C4-2B (cell line): ENCODE results near the gene CEP89.
"Not testable (repeated sequence)": the region's sequence is repeated elsewhere in the genome, so short reads cannot be mapped to it uniquely, and the experiment has no call there.

Experiments used
- H3K27ac ChIP-seq: fragments of 450-650 bp; 2 replicates; pipeline ENCODE4 v1.5.1; 2017
- ZFX ChIP-seq: fragments of 450-650 bp; IDR thresholded peaks from 2 replicates; pipeline ENCODE4 v1.6.1; 2017
- TF ChIP-seq, protein P1 (sequence below): fragments of 450-650 bp; conservative IDR thresholded peaks from 2 replicates; pipeline ENCODE4 v1.5.1; 2017; ENCODE audit warnings: mild to moderate bottlenecking

The CEP89 gene

DNA sequence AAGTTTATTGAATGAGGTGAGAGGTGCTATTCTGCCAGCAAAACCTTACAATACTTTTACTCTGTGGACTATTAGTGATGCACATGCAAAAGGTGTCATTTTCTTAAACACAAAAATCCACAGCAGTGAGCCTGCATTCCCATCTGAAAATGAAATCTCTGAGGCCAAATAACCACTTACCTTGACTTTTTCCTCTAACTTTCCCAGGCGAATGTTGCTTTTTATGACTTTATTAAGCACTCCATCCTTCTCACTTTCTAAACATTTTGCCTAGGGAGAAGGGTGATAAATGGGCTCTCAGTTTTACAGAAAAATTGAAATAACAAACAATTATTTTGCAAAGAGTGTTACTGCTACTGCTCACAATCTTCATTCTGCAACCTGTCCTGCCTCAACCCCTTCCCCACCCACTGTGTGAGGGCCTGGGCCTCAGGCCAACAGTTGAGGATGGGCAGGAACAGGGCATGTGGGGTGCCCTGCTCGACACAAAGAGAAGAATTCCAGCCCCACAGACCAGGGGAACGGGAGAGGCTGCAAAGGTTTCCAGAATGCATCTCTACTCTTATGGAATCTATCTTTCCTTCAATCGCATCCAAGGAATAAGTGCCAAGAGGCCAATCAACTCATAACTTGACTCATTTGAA, 84.1 kb downstream of the CEP89 start:
- no peak overlapping the region for H3K27ac ChIP-seq
- no peak for TF ChIP-seq ZFX
- TF ChIP-seq, protein P1, sequence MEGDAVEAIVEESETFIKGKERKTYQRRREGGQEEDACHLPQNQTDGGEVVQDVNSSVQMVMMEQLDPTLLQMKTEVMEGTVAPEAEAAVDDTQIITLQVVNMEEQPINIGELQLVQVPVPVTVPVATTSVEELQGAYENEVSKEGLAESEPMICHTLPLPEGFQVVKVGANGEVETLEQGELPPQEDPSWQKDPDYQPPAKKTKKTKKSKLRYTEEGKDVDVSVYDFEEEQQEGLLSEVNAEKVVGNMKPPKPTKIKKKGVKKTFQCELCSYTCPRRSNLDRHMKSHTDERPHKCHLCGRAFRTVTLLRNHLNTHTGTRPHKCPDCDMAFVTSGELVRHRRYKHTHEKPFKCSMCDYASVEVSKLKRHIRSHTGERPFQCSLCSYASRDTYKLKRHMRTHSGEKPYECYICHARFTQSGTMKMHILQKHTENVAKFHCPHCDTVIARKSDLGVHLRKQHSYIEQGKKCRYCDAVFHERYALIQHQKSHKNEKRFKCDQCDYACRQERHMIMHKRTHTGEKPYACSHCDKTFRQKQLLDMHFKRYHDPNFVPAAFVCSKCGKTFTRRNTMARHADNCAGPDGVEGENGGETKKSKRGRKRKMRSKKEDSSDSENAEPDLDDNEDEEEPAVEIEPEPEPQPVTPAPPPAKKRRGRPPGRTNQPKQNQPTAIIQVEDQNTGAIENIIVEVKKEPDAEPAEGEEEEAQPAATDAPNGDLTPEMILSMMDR: no peak

DNA sequence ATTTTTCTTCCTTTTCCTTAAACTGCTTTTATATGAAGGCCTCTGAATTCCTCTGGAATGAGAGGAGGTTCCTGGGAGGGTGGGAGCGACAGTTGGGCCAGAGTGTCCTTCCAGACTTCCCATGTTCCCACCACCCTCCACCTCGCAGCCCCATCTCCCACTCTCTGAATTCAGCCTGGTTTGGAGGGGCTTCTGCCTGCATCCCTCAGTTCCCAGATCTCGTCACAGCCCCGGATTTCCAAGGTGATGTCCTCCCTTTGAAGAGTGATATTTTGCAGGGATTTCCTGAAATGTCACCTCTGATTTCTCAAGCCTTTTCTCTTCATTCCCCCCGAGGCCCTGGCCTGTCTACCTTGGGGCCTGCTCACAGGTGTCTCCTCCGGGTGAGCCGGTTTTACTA, 85.5 kb downstream of the CEP89 start:
- TF ChIP-seq ZFX: no peak
- TF ChIP-seq, protein P1: no peak
- no peak overlapping the region for H3K27ac ChIP-seq

DNA sequence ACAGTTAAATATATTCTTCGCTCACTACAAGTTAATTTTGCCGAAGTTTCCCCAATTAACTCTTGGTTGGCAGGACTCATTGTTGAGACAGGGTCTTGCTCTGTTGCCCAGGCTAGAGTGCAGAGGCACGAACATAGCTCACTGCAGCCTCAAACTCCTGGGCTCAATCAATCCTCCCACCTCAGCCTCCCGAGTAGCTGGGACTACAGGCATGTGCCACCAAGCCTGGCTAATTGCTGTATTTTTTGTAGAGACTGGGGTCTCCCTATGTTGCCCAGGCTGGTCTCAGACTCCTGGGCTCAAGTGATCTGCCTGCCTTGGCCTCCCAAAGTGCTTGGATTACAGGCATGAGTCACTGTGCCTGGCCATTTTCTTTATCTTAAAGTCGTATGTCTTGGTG, 86.5 kb downstream of the CEP89 start:
- not testable (repeated sequence) for H3K27ac ChIP-seq

DNA sequence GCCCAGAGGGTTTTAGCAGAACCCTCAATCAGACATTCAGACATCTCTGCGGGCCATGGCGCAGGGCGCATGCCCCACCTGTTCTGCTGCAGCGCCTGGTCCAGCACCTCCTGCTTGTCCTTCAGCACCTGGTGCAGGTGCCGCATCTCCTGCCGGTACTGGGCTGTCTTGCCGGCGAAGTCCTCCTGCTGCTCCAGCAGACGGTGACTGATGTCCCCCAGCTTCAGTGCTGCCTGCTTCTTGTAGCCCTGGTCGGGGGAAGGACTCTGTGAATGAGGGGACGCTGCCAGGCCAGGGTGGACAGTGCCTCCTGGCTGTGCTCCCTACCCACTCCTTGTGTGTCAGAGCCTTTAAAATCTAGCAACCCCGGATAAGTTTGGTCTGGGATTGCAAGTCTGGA, 90.0 kb downstream of the CEP89 start:
- no peak overlapping the region for H3K27ac ChIP-seq
- no peak for TF ChIP-seq ZFX
- TF ChIP-seq, protein P1: no peak

DNA sequence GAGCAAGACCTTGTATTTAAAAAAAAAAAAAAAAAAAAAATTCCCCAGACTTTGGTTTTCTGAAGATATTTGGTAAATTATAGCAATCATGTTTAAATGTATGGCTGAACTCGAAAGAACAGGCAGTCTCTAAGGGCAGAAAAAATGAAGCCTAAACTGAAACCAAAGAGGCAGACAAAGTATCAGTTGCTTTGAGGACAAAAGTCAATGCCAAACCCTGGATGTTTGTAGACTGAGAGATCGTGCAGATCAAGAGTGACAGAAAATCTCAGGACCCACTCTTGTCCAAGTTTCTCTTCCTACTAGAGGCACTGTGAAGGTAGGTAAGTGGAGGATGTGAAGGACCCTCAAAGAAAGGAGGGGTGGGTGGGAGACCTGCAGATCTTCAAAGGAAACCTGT, 91.1 kb downstream of the CEP89 start:
- no peak for TF ChIP-seq ZFX
- TF ChIP-seq, protein P1: no peak
- H3K27ac ChIP-seq: no peak overlapping the region

DNA sequence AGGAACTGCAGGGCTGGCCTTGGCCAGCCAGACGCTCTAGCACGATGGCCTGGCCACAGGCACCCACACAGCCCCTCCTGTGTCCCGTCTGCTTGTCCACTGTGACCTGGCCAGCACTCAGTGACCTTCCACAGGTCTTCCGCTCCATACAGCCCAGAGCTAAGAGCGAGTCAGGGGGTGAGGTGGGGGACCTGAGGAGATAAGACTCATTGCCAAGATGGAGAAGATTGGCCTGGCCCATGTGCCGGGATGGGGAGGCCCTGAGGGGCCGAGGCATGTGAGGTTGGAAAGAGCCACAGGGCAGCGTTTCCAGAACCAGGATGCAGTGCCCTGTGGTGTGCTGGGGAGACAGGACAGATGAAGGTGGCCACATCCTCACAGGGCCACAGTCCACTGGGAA, 92.0 kb downstream of the CEP89 start:
- TF ChIP-seq, protein P1: no peak
- TF ChIP-seq ZFX: no peak
- H3K27ac ChIP-seq: no peak overlapping the region

DNA sequence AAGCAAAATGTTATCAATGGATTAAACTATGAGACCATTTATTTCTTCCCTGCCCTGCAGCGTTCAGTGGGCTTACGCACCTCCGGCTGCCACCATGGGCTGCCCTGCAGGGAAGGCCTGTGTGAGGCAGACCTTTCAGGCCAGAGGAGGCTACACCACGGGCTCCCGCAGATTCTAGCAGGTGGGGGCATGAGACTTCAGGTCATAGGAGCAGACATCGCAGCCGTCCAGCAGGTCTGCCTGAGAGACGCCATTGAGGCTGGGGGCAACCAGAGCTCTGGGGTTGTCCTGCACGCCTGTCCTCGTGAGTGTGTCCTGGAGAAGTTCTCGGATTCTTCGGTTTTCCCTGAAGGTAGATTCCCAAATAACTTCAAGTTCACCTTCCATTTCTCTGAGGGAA, 92.8 kb downstream of the CEP89 start:
- TF ChIP-seq, protein P1: no peak
- TF ChIP-seq ZFX: no peak

DNA sequence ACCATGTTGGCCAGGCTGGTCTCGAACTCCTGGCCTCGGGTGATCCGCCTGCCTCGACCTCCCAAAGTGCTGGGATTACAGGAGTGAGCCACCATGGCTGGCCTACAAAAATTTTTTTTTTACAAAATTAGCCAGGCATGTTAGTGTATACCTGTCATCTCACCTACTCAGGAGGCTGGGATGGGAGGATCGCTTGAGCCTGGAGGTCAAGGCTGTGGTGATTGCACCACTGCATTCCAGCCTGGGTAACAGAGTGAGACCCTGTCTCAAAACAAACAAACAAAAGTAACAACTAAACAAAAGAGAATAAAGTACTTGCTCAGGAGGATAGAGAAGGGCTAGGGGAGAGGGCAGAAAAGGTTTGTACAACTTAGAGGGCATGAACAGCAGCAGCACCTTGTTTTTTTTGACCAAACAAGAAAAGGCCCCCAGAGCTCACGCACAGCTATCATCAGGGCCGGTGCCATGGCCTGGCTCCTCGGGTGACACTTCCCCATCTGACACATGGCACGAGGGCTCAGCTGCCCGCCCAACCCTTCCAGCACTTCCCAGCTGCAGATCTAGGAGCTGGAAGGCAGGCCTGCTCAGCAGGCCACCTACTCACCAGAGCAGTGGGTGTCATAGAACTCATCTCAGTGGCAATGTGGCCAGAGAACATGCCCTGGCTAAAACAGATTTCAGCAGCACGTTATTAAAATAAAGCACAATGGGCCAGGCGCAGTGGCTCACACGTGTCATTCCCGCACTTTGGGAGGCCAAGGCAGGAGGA, 93.6 kb downstream of the CEP89 start:
- TF ChIP-seq, protein P1: no peak
- no peak for TF ChIP-seq ZFX
- H3K27ac ChIP-seq: no peak overlapping the region

More for the DNA sequence above, 92.8 kb downstream of the CEP89 start:
- H3K27ac ChIP-seq: no peak overlapping the region
